Suprapubic skin (tissue), 4 donors: ENCODE results near the gene MTMR2. TPM values are rescaled to one million over a fixed set of nuclear protein-coding genes. Genes with fewer than 3 reads are reported as not detected.

Experiments
- DNase-seq, 2 donors: peaks; one replicate each; pipeline ENCODE4 v3.0.0-alpha.2; 2019; ENCODE audit warnings: low spot score in 2 of 2
- H3K27ac ChIP-seq: fragments of 200-600 bp; sonication (generic); one replicate; pipeline ENCODE4 v1.5.1; 2019
- H3K27me3 ChIP-seq: fragments of 200-600 bp; sonication (generic); one replicate; pipeline ENCODE4 v1.5.1; 2019
- H3K36me3 ChIP-seq: fragments of 200-600 bp; sonication (generic); one replicate; pipeline ENCODE4 v1.5.1; 2019
- H3K4me1 ChIP-seq: fragments of 200-600 bp; sonication (generic); one replicate; pipeline ENCODE4 v1.5.1; 2019
- H3K4me3 ChIP-seq: fragments of 200-600 bp; sonication (generic); one replicate; pipeline ENCODE4 v1.5.1; 2019; ENCODE audit warnings: mild to moderate bottlenecking
- H3K9me3 ChIP-seq: fragments of 200-600 bp; sonication (generic); one replicate; pipeline ENCODE4 v1.5.1; 2019
- CTCF ChIP-seq, 2 donors: fragments of 200-600 bp in 1 of 2; fragments of 450-650 bp in 1 of 2; sonication (generic) in 1 of 2; IDR thresholded peaks; one replicate each; pipeline ENCODE4 v1.5.1; 2016 to 2019; ENCODE audit warnings: antibody characterized with exemption in 2 of 2, mild to moderate bottlenecking in 1 of 2, moderate library complexity in 1 of 2
- EP300 ChIP-seq: sonication (generic); formaldehyde crosslinking; IDR thresholded peaks from one replicate; pipeline ENCODE4 v1.6.1; 2017; ENCODE audit warnings: antibody characterized with exemption
- POLR2A ChIP-seq, 2 donors: fragments of 450-650 bp; IDR thresholded peaks; one replicate each; pipeline ENCODE4 v1.6.1; 2017; ENCODE audit warnings: antibody characterized with exemption in 2 of 2, mild to moderate bottlenecking in 2 of 2, moderate library complexity in 2 of 2
- POLR2AphosphoS5 ChIP-seq, 3 donors: sonication (generic); formaldehyde crosslinking; IDR thresholded peaks; one replicate each; pipeline ENCODE4 v1.6.1; 2017; ENCODE audit warnings: antibody characterized with exemption in 3 of 3
- WGBS: methylation state at CpG from one replicate; pipeline ENCODE4 v1.1.5; 2018; 5-methylcytosine and 5-hydroxymethylcytosine counted together
- total RNA-seq, 4 donors: library from RNA; depleted of rRNA; stranded (reverse); fragments of >200 nt; gene quantifications; one replicate each; pipeline ENCODE4 v1.1.0, GENCODE V29; 2016

The MTMR2 gene
- total RNA-seq, 4 donors from 2014 or later, result 13.4 to 16.4 (median 15.0) TPM

GRCh38 chr11:95915051-95915450, 8.9 kb downstream of the MTMR2 start:
- no peaks in the 10 kb centered on the region for H3K9me3 ChIP-seq
- H3K4me1 ChIP-seq, result peaks cover 13% of the 10 kb centered on the region
- no peaks in the 10 kb centered on the region for H3K36me3 ChIP-seq
- no peak overlapping the region for H3K4me3 ChIP-seq
- TF ChIP-seq POLR2A (IDR thresholded peaks at IDR 0.05) (no peak), CTCF (IDR thresholded peaks at IDR 0.05) (no peak), EP300 (no peak), POLR2AphosphoS5 (IDR thresholded peaks at IDR 0.05) (no peak)
- H3K27me3 ChIP-seq, result no peaks in the 10 kb centered on the region
- WGBS, result 85% methylated on average over 2 of the region's 2 CpGs
- DNase-seq, result no peak
- H3K27ac ChIP-seq, result no peak overlapping the region

GRCh38 chr11:95913830-95914615, 9.9 kb downstream of the MTMR2 start:
- Histone ChIP-seq H3K36me3 (no peaks in the 10 kb centered on the region), H3K27me3 (no peaks in the 10 kb centered on the region), H3K27ac (no peak overlapping the region), H3K9me3 (no peaks in the 10 kb centered on the region), H3K4me1 (peaks cover 13% of the 10 kb centered on the region), H3K4me3 (no peak overlapping the region)
- no peak for DNase-seq
- TF ChIP-seq POLR2A (IDR thresholded peaks at IDR 0.05) (no peak), EP300 (no peak), POLR2AphosphoS5 (IDR thresholded peaks at IDR 0.05) (no peak), CTCF (IDR thresholded peaks at IDR 0.05) (no peak)
- WGBS, result 50% methylated on average over 1 of the region's 1 CpG

- Histone ChIP-seq H3K27me3 (no peaks in the 10 kb centered on the region), H3K4me1 (peaks cover 13% of the 10 kb centered on the region), H3K36me3 (no peaks in the 10 kb centered on the region), H3K4me3 (no peak overlapping the region), H3K9me3 (no peaks in the 10 kb centered on the region), H3K27ac (no peak overlapping the region)
- DNase-seq, result no peak
- 97% methylated on average over 4 of the region's 4 CpGs for WGBS
- no peak for TF ChIP-seq POLR2AphosphoS5 (IDR thresholded peaks at IDR 0.05)
- TF ChIP-seq EP300, result no peak
- TF ChIP-seq CTCF (IDR thresholded peaks at IDR 0.05), result no peak
- TF ChIP-seq POLR2A (IDR thresholded peaks at IDR 0.05), result no peak
These were observed 10.9 kb downstream of the MTMR2 start for GRCh38 chr11:95912902-95913560.

- no peak for DNase-seq
- 69% methylated on average over 3 of the region's 3 CpGs for WGBS
- Histone ChIP-seq H3K4me1 (peaks cover 8% of the 10 kb centered on the region), H3K9me3 (no peaks in the 10 kb centered on the region), H3K27ac (no peak overlapping the region), H3K27me3 (no peaks in the 10 kb centered on the region), H3K36me3 (no peaks in the 10 kb centered on the region), H3K4me3 (no peak overlapping the region)
- TF ChIP-seq CTCF (IDR thresholded peaks at IDR 0.05) (no peak), EP300 (no peak), POLR2AphosphoS5 (IDR thresholded peaks at IDR 0.05) (no peak), POLR2A (IDR thresholded peaks at IDR 0.05) (no peak)
These were observed 12.5 kb downstream of the MTMR2 start for GRCh38 chr11:95911369-95911759.

GRCh38 chr11:95910638-95911368, 13.1 kb downstream of the MTMR2 start:
- H3K27me3 ChIP-seq, result no peaks in the 10 kb centered on the region
- no peaks in the 10 kb centered on the region for H3K36me3 ChIP-seq
- H3K9me3 ChIP-seq, result no peaks in the 10 kb centered on the region
- no peak overlapping the region for H3K4me3 ChIP-seq
- H3K27ac ChIP-seq, result no peak overlapping the region
- WGBS, result 74% methylated on average over 4 of the region's 4 CpGs
- no peak for TF ChIP-seq CTCF (IDR thresholded peaks at IDR 0.05)
- no peak for TF ChIP-seq POLR2AphosphoS5 (IDR thresholded peaks at IDR 0.05)
- TF ChIP-seq EP300, result no peak
- no peak for TF ChIP-seq POLR2A (IDR thresholded peaks at IDR 0.05)
- DNase-seq, result no peak
- H3K4me1 ChIP-seq, result peaks cover 8% of the 10 kb centered on the region
